Activated naive CD8-positive, alpha-beta T cell treated with anti-CD3 and anti-CD28 coated beads, Interleukin-2, amount 50 U/mL, for 24 hours (primary cell): Measurements from ENCODE around the gene NACC1.
A peak's percentile ranks its signal among the peaks of the same experiment; 100 is the strongest.

Experiments used
- ATAC-seq: fragments of 150-1000 bp; cut with Tn5 transposase; one replicate; pipeline ENCODE4 v1.10.0; 2021
- DNase-seq: peaks from one replicate; pipeline ENCODE4 v3.0.0; 2021
- H3K27ac Mint-ChIP-seq: one replicate; pipeline ENCODE4 v1.8.0; 2021; ENCODE audit warnings: mild to moderate bottlenecking, mixed read lengths
- H3K27me3 Mint-ChIP-seq: one replicate; pipeline ENCODE4 v1.8.0; 2021; ENCODE audit warnings: mixed read lengths
- H3K36me3 Mint-ChIP-seq: one replicate; pipeline ENCODE4 v1.8.0; 2021; ENCODE audit warnings: low read depth, mixed read lengths
- H3K4me1 Mint-ChIP-seq: one replicate; pipeline ENCODE4 v1.8.0; 2021; ENCODE audit warnings: mixed read lengths
- H3K4me3 Mint-ChIP-seq: one replicate; pipeline ENCODE4 v1.8.0; 2021; ENCODE audit warnings: mild to moderate bottlenecking, moderate library complexity, mixed read lengths
- H3K9me3 Mint-ChIP-seq: one replicate; pipeline ENCODE4 v1.8.0; 2021; ENCODE audit warnings: mixed read lengths

NACC1 gene

DNA sequence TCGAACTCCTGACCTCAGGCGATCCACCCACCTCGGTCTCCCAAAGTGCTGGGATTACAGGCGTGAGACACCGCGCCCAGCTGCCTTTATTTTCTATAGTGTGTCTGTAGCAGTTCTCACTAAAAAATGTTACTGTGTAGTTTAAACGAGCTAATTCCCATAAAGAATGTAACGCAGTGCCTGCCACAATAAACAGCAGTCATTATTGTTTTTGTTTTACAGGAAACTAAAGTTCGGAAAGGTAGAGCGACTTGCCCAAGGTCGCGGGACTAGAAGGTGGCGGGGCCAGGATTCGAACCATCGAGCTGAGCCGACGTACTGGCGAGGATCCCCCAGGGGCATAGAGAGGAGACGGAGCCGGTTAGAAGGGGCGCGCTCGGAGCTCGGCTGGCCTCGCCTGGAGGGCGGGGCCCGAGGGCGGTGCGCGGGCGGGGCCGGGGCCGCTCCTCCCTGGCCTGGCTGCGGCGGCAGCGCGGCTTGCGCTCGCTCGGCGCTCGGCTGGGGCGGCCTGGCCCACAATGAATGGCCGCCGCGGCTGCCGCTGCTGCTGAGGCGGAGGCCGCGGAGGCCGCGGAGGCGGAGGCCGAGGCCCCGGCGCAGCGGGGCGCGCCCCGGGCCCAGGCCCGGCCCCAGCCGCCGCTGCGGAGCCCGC, at the start of gene NACC1:
Gene NACC1 (plus strand): TSS at position 493 of the 652 bp plus-strand sequence. CDS start 16,944 bp downstream, outside the sequence.
- H3K36me3 Mint-ChIP-seq, result peaks cover 39% of the 10 kb centered on the region
- H3K4me1 Mint-ChIP-seq, result peaks cover 72% of the 10 kb centered on the region
- ATAC-seq (peak; percentile 77), DNase-seq (peak; percentile 92)
- H3K27me3 Mint-ChIP-seq, result peaks cover 2% of the 10 kb centered on the region
- no peaks in the 10 kb centered on the region for H3K9me3 Mint-ChIP-seq
- peak within 1 kb of the TSS; percentile 90 for H3K4me3 Mint-ChIP-seq
- H3K27ac Mint-ChIP-seq, result peak within 1 kb of the TSS; percentile 97

DNA sequence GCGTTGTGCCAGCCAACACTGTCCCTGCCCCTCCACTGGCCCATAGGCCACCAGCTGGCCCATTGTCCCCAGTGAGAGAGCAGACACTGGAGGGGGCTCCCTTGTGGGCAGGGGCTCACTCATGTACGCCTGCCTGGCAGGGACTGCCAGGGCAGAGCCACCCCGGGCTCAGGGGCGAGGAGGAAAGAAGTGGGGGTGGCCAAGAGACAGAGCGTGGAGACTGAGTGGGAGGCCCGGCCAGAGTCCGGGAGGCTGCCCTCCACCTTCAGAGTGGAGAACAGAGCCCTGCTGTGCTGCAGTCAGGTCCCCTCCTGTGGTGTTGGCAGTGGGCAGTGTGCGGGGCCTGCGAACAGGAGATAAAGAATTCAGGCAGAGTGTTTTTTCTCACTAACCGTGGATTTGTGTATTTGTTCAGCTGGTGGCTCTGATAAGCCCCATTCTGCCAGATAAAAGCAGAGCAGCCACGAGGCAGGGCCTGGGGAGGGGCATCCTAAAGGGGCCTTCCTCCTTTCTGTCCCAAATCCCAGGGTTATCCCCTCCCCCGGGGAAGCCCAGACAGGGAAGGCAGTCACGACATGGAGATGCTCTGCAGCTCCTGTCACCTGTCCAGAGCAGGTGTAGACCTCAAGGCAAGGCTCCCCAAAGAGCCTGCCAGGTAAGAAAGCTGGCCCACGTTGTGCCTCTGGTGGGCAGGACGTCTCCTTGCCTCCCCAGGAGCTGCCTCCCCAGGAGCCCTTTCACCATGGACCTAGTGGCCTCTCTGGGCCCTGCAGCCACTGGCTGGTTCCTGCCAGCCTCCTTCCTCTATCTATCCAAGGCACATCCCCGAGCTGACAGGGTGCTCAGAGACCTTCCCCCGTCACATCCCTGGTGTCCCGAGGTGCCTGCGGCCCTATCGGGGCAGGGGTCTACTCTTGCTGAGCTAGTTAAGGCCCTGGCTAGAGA, 48.4 kb upstream of the NACC1 start:
- H3K9me3 Mint-ChIP-seq, result no peaks in the 10 kb centered on the region
- ATAC-seq (no peak), DNase-seq (no peak)
- no peaks in the 10 kb centered on the region for H3K4me1 Mint-ChIP-seq
- no peaks in the 10 kb centered on the region for H3K27me3 Mint-ChIP-seq
- no peak overlapping the region for H3K4me3 Mint-ChIP-seq
- no peak overlapping the region for H3K27ac Mint-ChIP-seq
- H3K36me3 Mint-ChIP-seq, result no peaks in the 10 kb centered on the region

DNA sequence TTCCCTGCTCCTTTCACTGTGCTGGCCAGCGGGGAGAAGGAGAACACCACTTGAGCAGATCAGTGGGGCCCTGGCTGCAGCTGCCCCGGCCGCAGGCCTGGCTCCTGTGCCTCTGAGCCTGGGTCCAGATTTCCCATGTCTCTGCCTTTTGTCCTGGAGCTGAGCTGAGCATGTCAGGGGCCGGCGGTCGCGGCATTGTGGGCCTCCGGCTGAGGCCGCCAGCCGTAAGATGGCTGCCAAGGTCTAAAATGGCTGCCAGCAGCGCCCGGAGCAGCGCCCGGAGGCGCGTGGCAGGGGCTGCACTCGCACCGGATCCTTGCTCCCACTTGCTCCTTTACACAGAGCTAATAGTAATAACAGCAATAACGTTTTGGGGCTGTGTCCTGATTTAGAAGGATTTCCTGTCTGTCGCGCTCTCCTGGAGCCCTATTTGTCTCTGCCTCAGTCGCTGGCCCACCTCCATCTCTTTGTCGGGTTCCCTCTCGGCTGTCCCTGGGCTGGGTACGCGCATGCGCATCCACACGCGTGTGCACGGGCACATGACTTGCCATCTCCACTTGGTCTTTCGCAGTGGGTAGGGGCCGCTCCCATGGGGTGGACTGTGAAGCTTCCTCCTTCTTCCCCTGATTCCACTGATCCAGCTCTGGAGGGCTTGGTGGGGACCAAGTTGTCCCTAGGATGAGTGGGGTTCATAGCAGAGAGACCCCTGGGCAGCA, 47.5 kb upstream of the NACC1 start:
- H3K9me3 Mint-ChIP-seq, result no peaks in the 10 kb centered on the region
- no peak for DNase-seq
- H3K27ac Mint-ChIP-seq, result no peak overlapping the region
- no peaks in the 10 kb centered on the region for H3K27me3 Mint-ChIP-seq
- no peaks in the 10 kb centered on the region for H3K4me1 Mint-ChIP-seq
- ATAC-seq, result no peak
- H3K36me3 Mint-ChIP-seq, result no peaks in the 10 kb centered on the region
- H3K4me3 Mint-ChIP-seq, result no peak overlapping the region

DNA sequence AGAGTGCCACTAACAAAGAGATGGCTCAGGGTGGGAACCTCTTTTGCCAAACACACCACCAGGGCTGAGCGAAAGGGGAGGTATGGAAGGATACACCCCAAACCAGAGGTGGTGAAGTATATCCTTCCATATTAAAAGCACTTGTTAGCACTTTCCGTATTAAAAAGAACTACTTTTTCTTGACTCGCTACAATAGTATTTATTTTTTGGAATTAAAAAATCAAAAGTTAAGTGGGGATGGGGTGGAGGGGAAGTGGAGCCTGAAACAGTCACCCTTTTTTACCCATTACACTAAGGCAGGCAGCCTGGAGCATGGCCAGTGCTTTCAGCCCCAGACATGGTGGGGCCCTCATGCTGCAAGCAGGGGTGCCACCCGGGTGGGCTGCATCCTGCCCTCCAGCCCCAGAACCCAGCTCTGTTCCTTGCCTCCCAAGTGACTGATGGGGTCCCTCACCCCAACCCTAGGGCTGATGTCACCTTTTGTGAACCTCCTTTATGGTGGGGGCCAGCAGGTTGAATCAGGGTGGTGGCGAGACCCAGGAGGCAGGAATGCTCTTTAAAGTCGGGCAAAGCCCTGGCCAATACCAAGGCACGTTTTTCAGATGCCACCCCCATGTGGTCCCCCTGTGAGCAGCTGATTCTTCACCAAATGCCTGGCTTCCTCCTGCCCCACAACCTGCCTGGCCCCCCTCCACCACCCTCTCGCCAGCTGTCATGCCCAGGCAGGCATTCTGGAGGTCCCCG, 46.4 kb upstream of the NACC1 start:
- no peaks in the 10 kb centered on the region for H3K9me3 Mint-ChIP-seq
- H3K27me3 Mint-ChIP-seq, result no peaks in the 10 kb centered on the region
- no peak overlapping the region for H3K4me3 Mint-ChIP-seq
- no peak overlapping the region for H3K27ac Mint-ChIP-seq
- no peaks in the 10 kb centered on the region for H3K36me3 Mint-ChIP-seq
- ATAC-seq (no peak), DNase-seq (no peak)
- no peaks in the 10 kb centered on the region for H3K4me1 Mint-ChIP-seq

DNA sequence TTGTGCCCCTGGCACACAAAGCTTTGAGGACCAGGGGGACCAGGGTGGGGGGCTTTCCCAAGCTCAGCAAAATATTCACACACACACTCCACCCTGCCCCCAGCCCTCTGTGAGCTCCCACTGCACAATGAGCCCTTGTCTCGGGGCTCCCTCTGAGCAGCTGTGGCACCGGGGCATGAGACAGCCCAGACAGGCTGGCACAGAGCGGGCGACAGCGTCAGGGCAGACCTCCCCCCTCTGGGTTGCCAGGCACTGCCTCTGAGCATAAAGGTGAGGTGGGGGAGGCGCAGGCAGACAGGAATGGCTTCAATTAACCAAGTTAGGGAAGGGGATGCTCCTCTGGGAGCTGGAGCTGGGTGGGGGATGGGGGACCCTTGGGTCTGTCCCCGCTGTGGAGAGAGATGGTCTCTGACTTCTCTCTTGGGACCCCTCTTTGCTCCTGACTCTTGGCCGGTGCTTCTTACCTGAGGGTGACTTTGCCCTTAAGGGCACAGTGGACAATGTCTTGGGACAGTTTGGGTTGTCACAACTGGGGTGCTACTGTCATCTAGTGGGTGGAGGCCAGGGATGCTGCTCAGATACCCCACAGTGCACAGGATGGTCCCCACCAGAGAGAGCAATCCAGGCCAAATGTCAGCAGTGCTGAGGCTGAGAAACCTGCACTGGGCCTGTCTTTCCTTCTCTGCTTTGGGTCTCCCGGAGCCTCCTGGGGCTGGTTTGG, 45.7 kb upstream of the NACC1 start:
- no peaks in the 10 kb centered on the region for H3K36me3 Mint-ChIP-seq
- DNase-seq, result no peak
- H3K4me3 Mint-ChIP-seq, result no peak overlapping the region
- H3K4me1 Mint-ChIP-seq, result no peaks in the 10 kb centered on the region
- H3K9me3 Mint-ChIP-seq, result no peaks in the 10 kb centered on the region
- ATAC-seq, result no peak
- no peaks in the 10 kb centered on the region for H3K27me3 Mint-ChIP-seq
- no peak overlapping the region for H3K27ac Mint-ChIP-seq

DNA sequence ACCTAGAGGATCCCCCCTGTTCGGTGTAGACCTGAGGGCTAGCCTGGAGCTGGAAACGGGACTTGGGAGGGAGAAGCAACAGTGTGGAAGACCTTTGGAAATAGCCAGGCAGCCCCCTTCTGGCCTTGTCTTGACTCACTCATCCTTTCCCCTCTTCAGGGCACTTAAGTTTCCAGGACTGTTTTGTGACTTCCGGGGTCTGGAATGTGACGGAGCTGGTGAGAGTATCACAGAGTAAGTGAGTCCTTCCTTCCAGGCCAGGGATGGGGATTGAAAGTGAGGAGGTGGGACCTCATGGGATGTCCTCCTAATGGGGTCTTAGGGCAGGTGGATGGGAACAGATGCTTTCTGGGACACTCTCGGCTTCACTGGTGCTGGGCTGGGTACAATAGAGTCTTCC, 44.8 kb upstream of the NACC1 start:
- DNase-seq (no peak), ATAC-seq (no peak)
- no peaks in the 10 kb centered on the region for H3K27me3 Mint-ChIP-seq
- H3K36me3 Mint-ChIP-seq, result no peaks in the 10 kb centered on the region
- no peaks in the 10 kb centered on the region for H3K4me1 Mint-ChIP-seq
- H3K27ac Mint-ChIP-seq, result no peak overlapping the region
- no peak overlapping the region for H3K4me3 Mint-ChIP-seq
- H3K9me3 Mint-ChIP-seq, result no peaks in the 10 kb centered on the region

DNA sequence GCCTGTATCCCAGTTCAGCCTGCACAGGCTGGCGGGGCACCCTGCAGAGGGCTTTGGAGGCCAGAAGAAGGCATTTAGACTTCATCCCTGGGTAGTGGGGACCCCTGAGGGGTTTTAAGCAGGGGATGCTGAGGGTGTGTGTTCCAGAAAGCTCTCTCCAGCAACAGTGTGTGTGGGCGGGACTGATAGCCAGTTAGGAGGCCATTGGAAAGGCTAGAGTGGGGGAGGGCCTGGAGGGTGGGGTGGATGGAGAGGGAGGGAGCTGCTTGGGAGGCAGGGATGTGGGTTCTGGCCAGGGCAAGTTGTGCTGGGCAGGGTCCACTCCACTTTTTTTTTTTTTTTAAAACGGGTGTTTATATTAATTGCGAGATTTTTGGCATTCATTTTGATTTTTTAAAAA, 43.7 kb upstream of the NACC1 start:
- Mint-ChIP-seq H3K27me3 (no peaks in the 10 kb centered on the region), H3K4me3 (no peak overlapping the region), H3K4me1 (no peaks in the 10 kb centered on the region), H3K36me3 (no peaks in the 10 kb centered on the region), H3K9me3 (no peaks in the 10 kb centered on the region), H3K27ac (no peak overlapping the region)
- no peak for DNase-seq
- ATAC-seq, result no peak

DNA sequence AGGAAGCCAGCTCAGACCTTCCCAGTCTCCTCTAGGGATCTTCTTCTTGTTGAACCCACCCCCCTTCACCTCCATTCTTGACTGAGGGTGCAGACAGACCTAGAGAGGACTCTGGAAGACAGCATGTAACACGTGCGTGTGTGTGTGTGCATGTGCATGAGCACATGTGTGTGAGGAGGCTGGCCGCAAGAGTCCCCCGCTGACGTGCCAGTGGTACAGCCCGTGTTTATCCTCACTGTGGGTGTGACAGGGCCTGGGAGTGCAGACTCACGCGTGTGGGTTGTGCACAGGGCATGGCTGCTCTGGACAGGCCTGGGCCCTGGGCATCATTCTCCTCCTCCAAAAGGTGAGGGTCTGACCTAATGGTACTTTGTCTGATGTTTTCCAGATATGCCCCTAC, 41.7 kb upstream of the NACC1 start:
- no peak overlapping the region for H3K4me3 Mint-ChIP-seq
- ATAC-seq, result no peak
- no peaks in the 10 kb centered on the region for H3K9me3 Mint-ChIP-seq
- no peaks in the 10 kb centered on the region for H3K4me1 Mint-ChIP-seq
- no peaks in the 10 kb centered on the region for H3K36me3 Mint-ChIP-seq
- no peaks in the 10 kb centered on the region for H3K27me3 Mint-ChIP-seq
- no peak for DNase-seq
- no peak overlapping the region for H3K27ac Mint-ChIP-seq

DNA sequence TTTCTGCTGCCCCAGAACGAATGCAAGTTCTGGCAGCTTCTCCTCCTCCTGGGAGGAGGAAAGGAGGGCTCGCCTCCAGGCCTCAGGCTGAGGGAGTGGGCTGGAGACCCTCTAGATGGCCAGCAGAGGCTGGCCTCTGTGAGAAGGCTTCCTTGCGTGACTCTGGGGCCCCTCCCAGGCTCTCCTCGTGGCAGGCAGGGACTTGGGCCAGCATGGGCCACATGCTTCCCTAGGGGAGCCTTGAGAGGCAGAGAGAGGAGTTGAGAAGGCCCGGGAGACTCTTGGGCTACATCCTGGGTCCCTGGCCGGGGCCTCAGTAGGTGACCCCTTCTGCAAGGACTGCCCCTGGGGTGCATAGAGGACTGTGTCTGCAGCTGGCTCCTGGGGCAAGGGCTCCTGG, 41.3 kb upstream of the NACC1 start:
- H3K27ac Mint-ChIP-seq, result no peak overlapping the region
- no peak overlapping the region for H3K4me3 Mint-ChIP-seq

DNA sequence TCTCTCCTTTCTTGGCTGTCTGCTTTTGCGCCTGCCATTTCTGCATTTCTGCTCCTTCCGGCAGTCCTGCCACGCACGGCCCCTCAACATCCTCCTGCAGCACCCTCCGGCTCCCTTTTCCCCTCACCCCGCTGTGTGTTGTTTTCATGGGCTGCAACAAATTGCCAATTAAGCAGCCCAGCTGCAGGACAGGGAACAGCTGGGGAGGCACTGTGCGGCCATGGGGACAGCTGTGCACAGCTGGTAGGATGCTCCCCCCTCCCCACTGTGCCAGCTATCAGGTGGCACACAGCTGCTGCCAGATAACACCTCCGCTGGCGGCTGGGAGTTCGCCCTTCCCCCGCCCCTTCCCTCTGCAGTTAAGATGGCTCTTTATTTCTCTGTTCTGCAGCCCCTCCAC, 40.8 kb upstream of the NACC1 start:
- H3K27me3 Mint-ChIP-seq, result no peaks in the 10 kb centered on the region

More for the DNA sequence above, 41.3 kb upstream of the NACC1 start:
- DNase-seq, result no peak
- no peaks in the 10 kb centered on the region for H3K36me3 Mint-ChIP-seq
- no peak for ATAC-seq
- H3K9me3 Mint-ChIP-seq, result no peaks in the 10 kb centered on the region
- H3K4me1 Mint-ChIP-seq, result no peaks in the 10 kb centered on the region
- no peaks in the 10 kb centered on the region for H3K27me3 Mint-ChIP-seq

DNA sequence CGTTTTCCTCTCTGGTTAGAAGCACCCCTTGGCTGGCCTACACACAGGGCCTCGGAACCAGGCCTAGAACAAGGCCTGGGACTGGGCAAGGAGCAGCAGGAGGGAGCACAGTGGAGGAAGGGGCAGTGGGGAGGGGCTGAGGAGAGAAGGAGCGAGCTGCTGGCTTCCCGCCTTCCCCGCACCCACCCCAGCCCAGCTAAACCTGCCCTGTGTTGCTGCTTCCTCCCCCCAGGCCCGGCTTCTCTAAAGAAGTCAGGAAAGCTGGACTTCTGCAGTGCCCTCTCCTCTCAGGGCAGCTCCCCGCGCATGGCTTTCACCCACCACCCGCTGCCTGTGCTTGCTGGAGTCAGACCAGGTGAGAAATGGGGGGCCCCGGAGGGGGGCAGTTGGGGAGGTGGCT, 39.7 kb upstream of the NACC1 start:
- H3K27me3 Mint-ChIP-seq, result no peaks in the 10 kb centered on the region
- H3K9me3 Mint-ChIP-seq, result no peaks in the 10 kb centered on the region
- no peak overlapping the region for H3K27ac Mint-ChIP-seq
- H3K36me3 Mint-ChIP-seq, result no peaks in the 10 kb centered on the region
- ATAC-seq (no peak), DNase-seq (no peak)
- no peaks in the 10 kb centered on the region for H3K4me1 Mint-ChIP-seq
- no peak overlapping the region for H3K4me3 Mint-ChIP-seq

More for the DNA sequence above, 40.8 kb upstream of the NACC1 start:
- Mint-ChIP-seq H3K9me3 (no peaks in the 10 kb centered on the region), H3K4me1 (no peaks in the 10 kb centered on the region), H3K27ac (no peak overlapping the region), H3K4me3 (no peak overlapping the region), H3K36me3 (no peaks in the 10 kb centered on the region)
- DNase-seq (no peak), ATAC-seq (no peak)

DNA sequence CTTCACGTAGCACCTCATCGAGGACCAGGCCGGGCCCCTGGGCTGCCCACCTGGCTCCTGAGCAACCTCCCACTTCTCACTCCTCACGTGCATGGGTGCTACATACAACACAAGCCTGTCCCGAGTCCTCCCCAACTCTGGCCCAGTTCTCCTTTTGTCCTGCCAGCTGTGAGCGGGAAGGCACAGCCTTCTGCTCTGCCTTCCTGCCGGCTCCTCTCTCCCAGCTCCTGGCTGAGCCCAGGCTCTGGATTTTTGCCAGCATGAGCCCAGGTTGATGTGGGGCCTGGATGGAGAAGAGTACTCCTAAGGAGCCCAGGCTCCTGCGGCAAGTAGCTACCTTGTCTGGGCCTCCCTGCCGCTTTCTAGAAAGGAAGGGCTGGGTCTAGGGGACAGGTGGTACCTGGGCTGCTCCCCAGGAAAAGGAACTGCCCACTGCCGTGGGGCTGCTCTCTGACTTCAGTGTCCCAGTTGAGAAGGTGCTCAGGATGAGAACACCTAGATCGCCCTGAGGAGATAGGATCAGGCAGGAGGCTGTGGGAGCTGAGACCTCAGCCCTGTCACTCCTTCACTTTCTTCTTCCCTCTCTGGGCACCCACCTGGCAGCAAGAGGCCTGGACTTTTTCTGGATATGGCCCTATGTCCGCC, 39.0 kb upstream of the NACC1 start:
- Mint-ChIP-seq H3K27ac (no peak overlapping the region), H3K36me3 (no peaks in the 10 kb centered on the region), H3K9me3 (no peaks in the 10 kb centered on the region), H3K4me3 (no peak overlapping the region), H3K4me1 (no peaks in the 10 kb centered on the region), H3K27me3 (no peaks in the 10 kb centered on the region)
- ATAC-seq (no peak), DNase-seq (no peak)

DNA sequence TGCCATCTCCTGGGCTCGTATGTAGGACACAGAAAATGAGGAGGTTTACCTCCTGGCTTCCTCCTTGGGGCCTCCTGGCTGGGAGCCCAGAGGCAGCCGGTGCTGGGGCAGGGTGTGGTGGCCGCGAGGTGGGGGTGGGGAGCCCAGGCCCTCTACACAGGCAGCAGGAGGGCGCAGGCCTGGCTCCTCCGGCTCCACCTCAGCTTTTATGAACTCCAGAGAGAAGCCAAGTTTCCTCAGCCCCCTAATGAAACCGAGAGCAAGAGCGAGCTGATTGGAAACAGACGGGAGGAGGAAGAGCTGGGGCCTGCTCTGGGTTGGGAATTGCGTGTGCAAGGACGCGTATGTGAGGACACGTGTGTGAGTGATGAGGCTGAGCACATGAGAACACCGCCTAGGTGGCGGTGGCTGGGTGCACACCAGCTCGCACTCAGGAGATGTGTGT, 38.5 kb upstream of the NACC1 start:
- ATAC-seq (no peak), DNase-seq (no peak)
- Mint-ChIP-seq H3K4me1 (no peaks in the 10 kb centered on the region), H3K27ac (no peak overlapping the region), H3K4me3 (no peak overlapping the region), H3K36me3 (no peaks in the 10 kb centered on the region), H3K27me3 (no peaks in the 10 kb centered on the region), H3K9me3 (no peaks in the 10 kb centered on the region)
